Stimulated activated naive B cell treated with anti-CD40 and anti-IgM and Interleukin-4, amounts not matched to agents 10 μg/mL and 1 μg/mL and 100 μg/mL, for 72 hours (primary cell): ENCODE results near the gene MARK3.

ENCODE experiments used
- ATAC-seq, 2 donors: fragments of 150-1000 bp; cut with Tn5 transposase; replicated peaks; 2 replicates each; pipeline ENCODE4 v1.10.0; 2021; ENCODE audit warnings: moderate library complexity in 1 of 2
- DNase-seq: peaks from one replicate; pipeline ENCODE4 v3.0.0; 2021
- H3K27ac Mint-ChIP-seq: one replicate; pipeline ENCODE4 v1.8.0; 2022; ENCODE audit warnings: mild to moderate bottlenecking, mixed read lengths
- H3K27me3 Mint-ChIP-seq, 2 donors: one replicate each; pipeline ENCODE4 v1.8.0; 2022; ENCODE audit warnings: mixed read lengths in 2 of 2
- H3K36me3 Mint-ChIP-seq, 2 donors: one replicate each; pipeline ENCODE4 v1.8.0; 2022; ENCODE audit warnings: mixed read lengths in 2 of 2, mild to moderate bottlenecking in 1 of 2
- H3K4me1 Mint-ChIP-seq, 2 donors: one replicate each; pipeline ENCODE4 v1.8.0; 2022; ENCODE audit warnings: mixed read lengths in 2 of 2, mild to moderate bottlenecking in 1 of 2
- H3K4me3 Mint-ChIP-seq, 2 donors: one replicate each; pipeline ENCODE4 v1.8.0; 2022; ENCODE audit warnings: mild to moderate bottlenecking in 2 of 2, mixed read lengths in 2 of 2, moderate library complexity in 1 of 2
- H3K9me3 Mint-ChIP-seq, 2 donors: one replicate each; pipeline ENCODE4 v1.8.0; 2022; ENCODE audit warnings: mixed read lengths in 2 of 2, mild to moderate bottlenecking in 1 of 2

The MARK3 gene

DNA sequence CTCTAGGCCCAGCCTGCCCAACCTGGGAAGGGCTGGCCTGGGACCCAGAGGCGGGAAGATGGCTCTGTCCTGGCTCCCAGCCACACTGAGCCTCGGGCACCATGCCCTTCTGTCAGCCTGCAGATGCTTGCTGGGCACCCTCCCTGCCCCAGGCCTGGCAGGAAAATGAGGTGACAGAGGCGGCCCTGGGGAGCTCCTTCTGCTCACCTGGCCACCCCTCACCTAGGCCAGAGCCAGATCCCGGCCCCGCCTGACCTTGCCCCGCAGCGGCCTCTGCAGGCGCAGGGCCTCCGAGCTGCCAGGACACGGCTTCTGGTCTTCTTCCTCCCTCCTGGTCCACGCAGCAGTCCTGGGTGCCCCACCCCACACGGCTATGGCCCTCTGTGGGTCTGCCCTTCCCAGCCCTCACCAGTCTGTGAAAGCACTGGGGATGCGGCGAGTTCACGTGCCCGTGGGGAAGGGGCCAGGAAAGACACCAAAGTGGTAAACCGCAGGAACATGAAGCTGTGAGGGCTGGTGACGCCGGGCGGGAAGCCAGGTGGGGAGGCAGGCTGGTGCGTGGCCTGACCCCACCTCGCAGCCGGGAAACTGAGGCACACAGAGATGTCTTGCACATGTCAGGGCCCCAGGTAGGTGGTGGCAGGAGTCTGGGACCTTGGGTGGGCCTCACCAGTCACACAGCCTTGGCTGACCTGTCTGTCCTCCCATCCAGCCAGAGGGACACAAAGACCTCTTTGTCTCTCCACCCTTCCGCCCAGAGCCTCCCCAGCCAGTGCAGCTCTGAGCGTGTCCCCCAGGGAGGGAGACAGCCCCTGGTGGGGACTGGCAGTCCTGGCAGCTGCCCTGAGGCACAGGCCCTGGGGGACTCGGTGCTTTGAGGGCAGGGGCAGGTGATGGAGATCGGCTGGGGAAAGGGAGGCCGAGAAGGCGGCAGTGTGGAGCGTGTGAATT is 164.4 kb downstream of the MARK3 start:
- DNase-seq, result no peak
- no peak for ATAC-seq
- Mint-ChIP-seq H3K9me3 (no peaks in the 10 kb centered on the region), H3K27me3 (no peaks in the 10 kb centered on the region), H3K4me3 (no peak overlapping the region), H3K4me1 (peaks cover 6 to 10% of the 10 kb centered on the region in 2 donors), H3K27ac (no peak overlapping the region), H3K36me3 (peaks cover 3 to 16% of the 10 kb centered on the region in 2 donors)

GRCh38 chr14:103550451-103551337 is 165.5 kb downstream of the MARK3 start:
- H3K27ac Mint-ChIP-seq, result no peak overlapping the region
- ATAC-seq (no peak), DNase-seq (no peak)
- H3K4me3 Mint-ChIP-seq, result no peak overlapping the region
- peaks cover 15 to 17% of the 10 kb centered on the region in 2 donors for H3K4me1 Mint-ChIP-seq
- H3K9me3 Mint-ChIP-seq, result no peaks in the 10 kb centered on the region
- H3K27me3 Mint-ChIP-seq, result no peaks in the 10 kb centered on the region
- peaks cover 5 to 21% of the 10 kb centered on the region in 2 donors for H3K36me3 Mint-ChIP-seq

DNA sequence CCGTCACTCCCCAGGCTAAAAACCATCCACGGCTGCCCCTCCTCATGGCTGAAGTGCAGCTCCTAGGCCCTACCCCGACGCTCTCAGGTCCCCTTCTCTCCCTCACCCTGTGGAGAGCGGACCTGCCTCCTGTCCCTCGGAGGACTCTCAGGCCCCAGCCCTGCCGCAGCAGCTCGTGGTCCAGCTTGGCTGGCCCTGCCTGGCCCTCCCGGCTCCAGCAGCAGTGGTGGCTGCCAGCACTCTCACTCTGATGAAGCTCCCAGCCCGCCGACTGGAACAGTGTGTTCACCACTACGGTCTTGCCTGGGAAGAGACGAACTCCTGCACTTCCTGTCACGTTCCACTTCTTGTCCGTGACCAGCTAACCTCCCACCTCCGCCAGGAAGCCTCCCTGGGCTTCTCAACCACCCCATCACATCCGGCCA is 166.1 kb downstream of the MARK3 start:
- ATAC-seq (no peak), DNase-seq (no peak)
- Mint-ChIP-seq H3K4me3 (no peak overlapping the region), H3K27ac (no peak overlapping the region), H3K9me3 (no peaks in the 10 kb centered on the region), H3K27me3 (no peaks in the 10 kb centered on the region), H3K36me3 (peaks cover 5 to 21% of the 10 kb centered on the region in 2 donors), H3K4me1 (peaks cover 17 to 21% of the 10 kb centered on the region in 2 donors)

DNA sequence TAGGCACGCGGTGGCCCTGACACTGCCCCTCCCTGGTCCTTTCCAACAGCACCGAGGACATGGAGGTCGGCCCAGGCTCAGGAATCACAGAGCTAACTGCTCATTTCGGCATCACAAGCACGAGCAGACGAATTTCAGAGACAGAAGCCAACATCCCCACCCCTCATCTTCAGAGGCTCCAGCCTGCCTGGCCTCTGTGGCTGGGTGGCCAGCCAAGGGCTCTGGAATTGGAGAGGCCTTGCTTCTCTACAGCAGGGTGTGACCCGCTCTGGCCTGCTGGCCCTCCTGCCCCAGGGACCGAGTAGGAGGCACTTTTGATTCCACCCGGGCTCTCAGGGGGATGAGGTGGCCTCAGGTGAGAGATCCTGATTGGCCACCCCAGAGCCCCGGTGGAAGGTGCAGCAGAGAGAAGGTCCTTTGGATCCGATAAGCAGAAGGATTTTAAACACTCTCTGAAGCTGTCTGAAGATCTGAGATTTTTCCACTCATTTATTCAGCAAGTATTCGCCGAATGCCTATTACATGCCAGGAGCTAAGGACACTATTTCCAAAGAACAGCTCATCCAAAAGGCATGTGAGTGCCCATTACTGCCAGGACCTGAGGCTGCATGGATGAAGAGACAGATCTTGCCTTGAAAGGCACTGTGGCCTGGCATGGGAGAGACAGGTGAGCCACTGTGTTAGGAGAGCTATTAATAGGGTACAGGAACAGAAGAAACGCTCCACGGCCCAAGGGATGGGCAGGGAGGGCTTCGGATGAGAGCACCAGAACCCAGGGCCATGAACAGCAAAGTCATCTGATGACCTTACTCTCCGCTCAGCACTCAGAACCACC is 167.0 kb downstream of the MARK3 start:
- Mint-ChIP-seq H3K27me3 (no peaks in the 10 kb centered on the region), H3K27ac (no peak overlapping the region), H3K9me3 (no peaks in the 10 kb centered on the region), H3K4me1 (peaks cover 16 to 17% of the 10 kb centered on the region in 2 donors), H3K36me3 (peaks cover 5 to 21% of the 10 kb centered on the region in 2 donors), H3K4me3 (no peak overlapping the region)
- ATAC-seq (no peak), DNase-seq (no peak)

DNA sequence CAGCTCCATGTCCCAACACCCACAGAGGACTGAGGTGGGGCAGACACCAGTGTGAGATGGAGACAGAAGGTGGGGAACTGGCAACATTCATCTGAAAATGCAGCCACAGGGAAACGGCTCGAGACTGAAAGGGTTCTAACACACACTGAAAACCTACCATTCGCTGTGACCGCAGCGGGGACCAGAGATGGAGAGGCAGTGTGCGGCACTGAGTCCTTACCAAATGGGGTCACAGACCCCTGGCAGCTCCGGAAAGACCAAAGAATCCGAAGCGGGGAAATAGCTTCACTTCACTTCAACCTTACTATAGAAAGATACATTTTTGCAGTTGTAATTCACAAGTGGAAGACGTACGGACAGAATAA is 167.6 kb downstream of the MARK3 start:
- Mint-ChIP-seq H3K4me1 (peaks cover 16 to 17% of the 10 kb centered on the region in 2 donors), H3K27me3 (no peaks in the 10 kb centered on the region), H3K27ac (no peak overlapping the region), H3K36me3 (peaks cover 5 to 21% of the 10 kb centered on the region in 2 donors), H3K9me3 (no peaks in the 10 kb centered on the region), H3K4me3 (no peak overlapping the region)
- DNase-seq (no peak), ATAC-seq (no peak)
